GM19238 (cell line): Measurements from ENCODE around the gene DMBX1.

ENCODE experiments used
- DNase-seq: peaks from one replicate; pipeline ENCODE4 v3.0.0; 2011; ENCODE audit warnings: low spot score; ENCODE audit not compliant: insufficient read length

Gene DMBX1

GRCh38 chr1:46524843-46525242 lies 35.2 kb downstream of the DMBX1 start:
- DNase-seq, result no peak

GRCh38 chr1:46525253-46525983 lies 35.8 kb downstream of the DMBX1 start:
- DNase-seq, result no peak

DNA sequence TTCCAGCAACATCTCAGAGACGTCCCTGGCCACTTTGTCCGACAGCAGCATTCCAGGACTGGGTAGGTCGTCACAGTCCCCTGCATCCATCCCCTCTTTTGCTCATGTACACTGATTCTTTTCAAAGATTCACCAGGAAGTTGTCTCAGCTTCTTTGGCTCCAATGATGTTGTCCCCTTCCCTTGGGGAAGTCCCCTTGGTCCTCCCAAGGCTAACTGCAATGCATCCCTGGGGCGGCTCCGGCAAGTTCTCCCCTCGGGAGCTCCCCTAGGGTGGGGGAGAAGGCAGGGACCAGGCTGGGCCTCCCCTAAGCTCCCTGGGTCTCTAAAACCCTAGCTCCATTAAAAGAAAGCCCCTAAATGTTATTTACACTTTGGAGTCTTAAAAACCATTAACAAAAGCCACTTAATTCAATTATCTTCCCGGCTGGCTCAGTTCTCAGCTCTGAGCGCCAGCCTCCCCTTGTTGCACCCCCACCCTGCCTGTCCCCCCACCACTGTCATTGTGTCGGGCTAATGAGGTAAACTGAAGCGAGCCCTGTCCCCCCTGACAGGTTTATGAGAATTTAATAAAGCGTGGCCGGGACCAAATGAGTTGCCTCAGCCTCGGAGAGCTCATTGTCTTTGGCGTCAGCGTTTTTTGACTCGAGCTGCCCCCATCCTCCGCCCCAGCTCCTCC lies 36.5 kb downstream of the DMBX1 start:
- no peak for DNase-seq

- DNase-seq, result no peak
Measured at GRCh38 chr1:46526691-46527291, 37.2 kb downstream of the DMBX1 start.

DNA sequence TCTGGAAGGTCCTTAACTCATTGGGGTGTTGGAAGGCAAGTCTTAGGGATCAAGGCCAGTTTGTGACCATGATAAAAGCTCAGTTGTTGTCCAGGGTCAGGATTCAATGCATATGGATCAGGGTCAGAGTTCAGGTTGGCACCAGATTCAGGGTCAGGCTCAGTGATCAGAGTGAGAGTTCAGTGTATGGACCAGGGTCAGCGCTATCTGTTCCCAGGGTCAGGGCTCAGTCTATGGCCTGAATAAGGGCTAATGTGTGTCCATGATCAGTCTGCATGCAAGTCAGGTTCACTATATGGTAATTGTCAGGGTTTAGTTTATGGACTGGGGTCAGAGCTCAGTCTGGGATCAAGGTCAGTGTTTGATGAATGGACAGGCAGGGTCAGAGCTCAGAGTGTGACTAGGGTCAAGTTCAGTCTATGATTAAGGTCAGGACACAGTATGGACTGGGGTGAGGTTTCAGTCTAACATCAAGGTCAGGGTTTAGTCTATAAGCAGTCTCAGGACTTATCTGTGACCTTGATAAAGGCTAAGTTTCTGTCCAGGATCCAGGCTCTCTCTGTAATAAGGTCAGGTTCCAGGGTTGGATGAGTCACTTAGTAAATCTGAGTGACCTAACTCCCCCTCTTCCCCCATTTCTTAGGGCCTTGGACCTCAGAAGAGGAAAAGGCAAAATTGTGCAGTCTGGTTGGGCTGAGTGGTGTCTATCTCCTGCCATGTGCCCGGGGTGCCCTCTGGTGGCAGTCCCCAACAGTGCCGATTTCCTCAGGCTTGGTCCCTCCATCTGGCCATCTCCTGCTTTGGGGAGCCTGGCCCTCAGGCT lies 38.0 kb downstream of the DMBX1 start:
- DNase-seq, result peak; percentile 81

- DNase-seq, result no peak
Measured at GRCh38 chr1:46528297-46528955, 38.8 kb downstream of the DMBX1 start.

DNA sequence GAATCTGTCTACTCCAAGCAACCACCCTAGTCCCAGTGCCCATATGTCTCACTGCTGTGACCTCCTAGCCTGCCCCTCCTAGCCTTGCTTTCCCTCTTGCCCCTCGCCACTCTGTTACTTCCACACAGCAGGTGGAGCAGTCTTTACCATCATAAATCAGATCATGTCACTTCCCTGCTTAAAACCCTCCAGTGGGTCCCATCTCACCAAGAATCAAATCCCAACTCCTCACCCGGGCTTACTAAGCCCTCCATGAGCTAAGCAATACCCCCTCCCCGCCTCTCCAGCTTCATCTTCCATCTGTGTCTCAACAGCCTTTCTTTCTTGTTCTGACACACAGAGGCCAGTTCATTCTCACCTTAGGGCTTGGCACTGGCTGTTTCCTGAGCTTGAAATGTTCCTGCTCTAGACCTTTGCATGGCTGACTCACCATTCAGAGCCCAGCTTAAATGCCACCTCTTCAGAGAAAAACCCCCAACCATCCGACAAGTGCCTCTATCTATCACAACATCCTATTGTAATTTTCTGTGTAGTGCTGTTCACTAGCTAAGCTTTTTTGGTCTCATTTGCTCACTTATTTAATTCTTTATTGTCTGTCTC lies 39.5 kb downstream of the DMBX1 start:
- no peak for DNase-seq

DNA sequence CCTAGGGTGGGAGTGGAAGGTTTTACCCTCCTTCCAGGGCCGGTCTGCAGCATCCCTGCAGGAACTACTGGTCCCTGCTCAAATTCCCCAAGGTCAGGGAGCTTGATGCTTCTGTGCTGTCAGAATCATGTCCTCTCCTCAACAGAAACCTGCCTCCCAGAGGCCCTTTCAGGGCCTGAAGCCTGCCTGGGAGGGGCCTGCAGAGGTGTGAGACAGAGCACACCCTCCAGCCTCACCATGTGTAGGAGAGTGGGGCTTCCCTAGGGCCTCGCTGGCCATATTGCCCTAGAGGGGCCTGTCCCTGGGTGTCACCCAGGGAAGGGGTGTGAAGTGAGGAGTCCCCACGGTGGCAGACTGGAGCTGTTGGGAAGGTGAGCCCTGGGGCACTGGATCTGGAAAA lies 40.7 kb downstream of the DMBX1 start:
- DNase-seq, result no peak

DNA sequence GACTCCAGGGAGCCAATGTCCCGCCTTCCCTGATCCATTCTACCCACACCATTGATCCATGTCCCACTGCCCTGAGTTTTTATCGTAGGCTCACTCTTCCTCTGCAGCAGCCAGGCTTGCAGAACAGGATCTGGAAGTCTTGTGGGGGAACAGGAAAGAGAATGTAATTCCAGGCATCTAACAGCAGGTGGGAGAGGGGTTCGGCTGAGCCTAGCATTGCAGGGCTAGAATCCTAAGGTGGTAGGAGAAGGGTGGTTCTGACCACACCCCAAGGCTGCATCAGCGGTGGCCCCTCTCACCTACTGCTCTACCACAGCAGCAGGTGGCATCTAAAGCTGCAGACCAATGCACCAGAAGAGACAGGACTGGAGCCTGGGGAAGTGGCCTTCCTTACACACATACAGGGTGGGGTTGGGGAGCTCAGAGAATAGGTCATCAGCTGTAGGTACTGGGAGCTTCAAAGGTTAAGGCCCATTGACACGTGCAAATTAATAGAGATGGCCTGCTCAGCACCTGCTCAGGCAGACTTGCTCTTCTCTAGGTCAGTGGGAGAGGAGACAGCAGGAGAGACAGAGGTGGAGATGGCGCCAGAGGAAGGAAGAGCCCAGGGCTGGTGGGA lies 41.3 kb downstream of the DMBX1 start:
- no peak for DNase-seq

GRCh38 chr1:46532095-46532494 lies 42.5 kb downstream of the DMBX1 start:
- no peak for DNase-seq

DNA sequence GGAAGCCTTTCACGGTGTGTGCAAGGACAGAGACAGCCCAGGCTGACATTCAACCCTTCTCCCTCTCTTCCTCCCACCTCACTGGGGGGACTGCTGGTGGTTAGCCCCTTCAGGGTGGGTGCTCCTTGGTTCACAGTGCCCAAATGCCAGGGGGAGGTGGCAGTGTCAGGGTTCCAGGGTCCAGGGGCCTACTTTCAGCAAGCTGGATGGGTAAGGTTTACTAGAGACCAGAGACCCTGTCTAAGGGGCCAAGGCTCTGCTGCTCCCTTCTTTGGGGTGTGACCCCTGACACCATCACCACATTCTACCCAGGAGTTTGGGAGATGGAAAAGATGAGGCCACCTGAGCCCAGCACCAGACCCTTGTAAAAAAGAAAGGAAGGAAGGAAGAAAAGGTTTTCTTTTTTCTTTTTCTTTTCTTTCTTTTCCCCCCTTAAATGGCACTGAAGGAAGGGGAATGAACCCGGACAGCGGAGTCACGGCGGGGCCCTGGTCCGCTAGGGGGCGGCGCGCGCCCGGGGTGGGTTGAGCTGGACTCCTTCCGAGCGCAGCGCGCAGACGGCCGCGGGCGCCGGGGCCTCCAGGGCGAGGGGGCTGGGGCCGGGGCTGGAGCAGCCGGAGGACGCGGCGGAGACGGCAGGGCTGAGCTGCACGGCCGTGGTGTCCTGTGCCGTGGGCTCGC lies 43.0 kb downstream of the DMBX1 start:
- DNase-seq, result peak; percentile 65

DNA sequence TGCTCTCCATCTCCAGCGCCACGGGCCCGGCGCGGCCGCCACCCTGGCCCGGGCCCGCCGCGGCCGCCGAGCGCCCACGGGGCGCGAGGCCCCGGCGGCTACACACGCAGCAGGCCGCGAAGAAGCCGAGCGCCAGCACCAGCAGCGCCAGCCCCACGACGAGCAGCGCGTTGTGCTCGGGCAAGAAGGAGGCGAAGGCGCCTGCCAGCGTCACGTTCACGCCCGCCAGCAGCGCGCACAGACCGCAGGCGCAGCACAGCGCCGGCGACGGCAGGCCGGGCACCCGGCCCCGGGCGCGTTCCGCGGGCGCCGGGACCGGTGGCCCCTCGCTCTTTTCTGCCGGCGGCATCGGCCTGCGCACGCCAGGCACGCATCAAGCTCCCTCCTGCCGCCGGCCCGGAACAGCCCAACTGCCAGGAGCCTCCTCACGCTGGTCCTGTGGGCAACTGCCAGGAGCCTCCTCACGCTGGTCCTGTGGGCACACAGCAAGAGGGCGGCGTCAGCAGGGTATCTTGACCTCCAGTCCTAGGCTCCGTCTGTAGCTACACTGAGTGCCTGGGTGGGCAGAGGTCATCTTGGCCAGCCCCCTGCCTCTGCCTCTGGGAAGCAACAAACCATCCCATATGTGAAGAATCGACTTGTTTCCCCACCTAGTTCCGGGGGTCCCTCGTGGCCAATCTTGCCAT lies 43.7 kb downstream of the DMBX1 start:
- DNase-seq, result no peak

DNA sequence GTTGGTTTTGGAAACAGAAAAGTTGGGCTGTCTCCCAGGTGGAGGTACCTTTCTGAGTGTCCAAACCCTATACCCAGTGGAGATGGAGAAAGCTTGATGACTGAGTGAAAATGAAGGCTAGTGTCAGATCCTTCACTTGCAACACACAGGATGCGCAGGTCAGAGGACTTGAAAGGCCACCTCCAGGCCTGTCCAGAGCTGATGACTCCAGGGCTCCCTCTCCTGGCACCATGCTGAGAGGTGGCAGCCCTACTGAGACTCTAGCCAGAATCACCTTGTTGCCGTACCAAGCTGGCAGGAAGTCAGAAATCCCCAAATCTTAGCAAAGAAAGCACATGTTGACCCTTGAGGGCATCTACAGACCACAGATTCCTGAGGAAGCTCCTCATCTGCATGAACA lies 45.4 kb downstream of the DMBX1 start:
- DNase-seq, result no peak

DNA sequence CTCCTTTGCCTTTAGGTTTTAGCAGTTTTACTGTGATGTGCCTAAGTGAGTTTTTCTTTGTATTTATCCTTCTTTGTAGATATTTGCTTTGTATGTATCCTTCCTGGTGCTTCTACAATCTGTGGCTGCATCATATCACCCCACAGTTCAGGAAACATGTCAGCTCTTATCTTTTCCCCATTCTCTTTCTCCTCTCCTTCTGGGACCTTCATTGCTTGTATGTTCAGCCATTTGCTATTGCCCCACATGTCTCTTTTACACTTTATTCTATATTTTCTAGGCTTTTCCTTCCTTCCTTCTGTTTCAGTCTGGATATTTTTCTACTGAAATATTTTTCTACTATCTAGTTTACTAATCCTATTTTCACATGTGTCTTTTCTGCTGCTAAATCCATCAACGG lies 46.9 kb downstream of the DMBX1 start:
- no peak for DNase-seq

DNA sequence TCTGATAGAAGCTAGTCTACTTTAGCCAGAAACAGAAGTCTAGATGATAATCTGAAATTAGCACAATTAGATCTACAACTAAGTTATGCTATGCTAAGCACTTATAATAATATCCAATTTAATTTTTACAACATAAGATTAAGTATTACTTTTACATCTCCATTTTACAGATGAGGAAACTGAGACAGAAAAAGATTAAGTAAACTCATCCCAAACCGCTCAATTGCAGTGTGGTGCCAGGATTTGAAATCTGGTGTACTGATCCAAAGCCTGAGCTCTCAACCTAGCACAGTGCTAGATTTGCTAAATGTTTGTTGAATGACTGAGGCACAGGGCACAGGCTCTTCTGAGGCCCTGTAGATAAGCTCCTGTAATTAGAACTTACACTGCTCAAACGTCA lies 48.0 kb downstream of the DMBX1 start:
- DNase-seq, result no peak

GRCh38 chr1:46538147-46538546 lies 48.5 kb downstream of the DMBX1 start:
- no peak for DNase-seq
